Ectodermal cell (in vitro differentiated cells): ENCODE data around the gene ZCWPW1.

Source experiments
- H3K27ac ChIP-seq: 2 replicates; pipeline ENCODE4 v1.7.0; 2013; ENCODE audit warnings: mild to moderate bottlenecking, low read depth, low read length; ENCODE audit not compliant: insufficient read depth, poor library complexity, severe bottlenecking
- H3K27me3 ChIP-seq: 2 replicates; pipeline ENCODE4 v1.7.0; 2013; ENCODE audit warnings: mild to moderate bottlenecking, low read length; ENCODE audit not compliant: insufficient read depth, control insufficient read depth, poor library complexity, severe bottlenecking
- H3K36me3 ChIP-seq: one replicate; pipeline ENCODE4 v1.7.0; 2013; ENCODE audit warnings: low read length; ENCODE audit not compliant: control insufficient read depth, insufficient read depth
- H3K4me1 ChIP-seq: one replicate; pipeline ENCODE4 v1.7.0; 2013; ENCODE audit warnings: low read length; ENCODE audit not compliant: control insufficient read depth, insufficient read depth
- H3K4me3 ChIP-seq: 2 replicates; pipeline ENCODE4 v1.7.0; 2013; ENCODE audit warnings: low read depth, low read length, control low read depth; ENCODE audit not compliant: insufficient read depth
- H3K9me3 ChIP-seq: 2 replicates; pipeline ENCODE4 v1.7.0; 2013; ENCODE audit warnings: mild to moderate bottlenecking, low read length, moderate library complexity; ENCODE audit not compliant: control insufficient read depth
- WGBS, 2 experiments: methylation state at CpG; one replicate each; pipeline ENCODE4 v1.1.7; 2013; ENCODE audit warnings: missing lambda C conversion rate in 2 of 2; 5-methylcytosine and 5-hydroxymethylcytosine counted together

The ZCWPW1 gene

DNA sequence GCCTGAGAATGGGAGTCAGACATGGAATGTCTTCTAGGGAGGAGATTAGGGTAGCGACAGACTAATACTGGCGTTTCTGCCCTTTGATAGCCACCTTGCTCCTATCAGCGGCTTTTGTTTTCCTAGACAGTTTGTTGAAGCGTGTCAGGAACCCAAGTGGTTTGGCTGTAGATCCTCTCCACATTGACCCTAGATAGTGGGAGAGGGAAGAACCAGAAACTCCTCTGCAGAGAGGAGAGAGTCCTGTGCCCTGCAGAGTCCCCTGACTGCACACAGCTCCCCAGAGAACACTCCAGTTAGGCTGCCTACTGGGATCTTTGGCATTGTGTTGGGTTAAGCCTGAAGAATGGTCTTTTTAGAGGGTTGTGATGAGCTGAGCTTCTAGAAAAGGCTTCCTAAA lies 3.5 kb upstream of the ZCWPW1 start:
- H3K9me3 ChIP-seq = peaks cover 5% of the 10 kb centered on the region
- peak overlapping the region; percentile 18 for H3K4me3 ChIP-seq
- H3K36me3 ChIP-seq = peaks cover 21% of the 10 kb centered on the region
- peaks cover 21% of the 10 kb centered on the region for H3K4me1 ChIP-seq
- H3K27ac ChIP-seq = no peak overlapping the region
- peaks cover 6% of the 10 kb centered on the region for H3K27me3 ChIP-seq
- 89 to 90% methylated on average over 4 of the region's 4 CpGs for WGBS, 2 experiments

DNA sequence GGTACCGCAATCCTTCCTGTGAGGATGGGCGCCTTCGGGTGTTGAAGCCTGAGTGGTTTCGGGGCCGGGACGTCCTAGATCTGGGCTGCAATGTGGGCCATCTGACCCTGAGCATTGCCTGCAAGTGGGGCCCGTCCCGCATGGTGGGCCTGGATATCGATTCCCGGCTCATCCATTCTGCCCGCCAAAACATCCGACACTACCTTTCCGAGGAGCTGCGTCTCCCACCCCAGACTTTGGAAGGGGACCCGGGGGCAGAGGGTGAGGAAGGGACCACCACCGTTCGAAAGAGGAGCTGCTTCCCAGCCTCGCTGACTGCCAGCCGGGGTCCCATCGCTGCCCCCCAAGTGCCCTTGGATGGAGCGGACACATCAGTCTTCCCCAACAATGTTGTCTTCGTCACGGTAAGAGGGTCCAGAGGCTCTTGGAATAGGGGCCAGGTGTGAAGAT lies 2.8 kb upstream of the ZCWPW1 start:
- Histone ChIP-seq H3K4me3 (peak overlapping the region; percentile 91), H3K36me3 (peaks cover 21% of the 10 kb centered on the region), H3K9me3 (peaks cover 5% of the 10 kb centered on the region), H3K27ac (no peak overlapping the region), H3K4me1 (peaks cover 21% of the 10 kb centered on the region), H3K27me3 (peaks cover 6% of the 10 kb centered on the region)
- 94 to 95% methylated on average over 23 of the region's 23 CpGs for WGBS, 2 experiments

DNA sequence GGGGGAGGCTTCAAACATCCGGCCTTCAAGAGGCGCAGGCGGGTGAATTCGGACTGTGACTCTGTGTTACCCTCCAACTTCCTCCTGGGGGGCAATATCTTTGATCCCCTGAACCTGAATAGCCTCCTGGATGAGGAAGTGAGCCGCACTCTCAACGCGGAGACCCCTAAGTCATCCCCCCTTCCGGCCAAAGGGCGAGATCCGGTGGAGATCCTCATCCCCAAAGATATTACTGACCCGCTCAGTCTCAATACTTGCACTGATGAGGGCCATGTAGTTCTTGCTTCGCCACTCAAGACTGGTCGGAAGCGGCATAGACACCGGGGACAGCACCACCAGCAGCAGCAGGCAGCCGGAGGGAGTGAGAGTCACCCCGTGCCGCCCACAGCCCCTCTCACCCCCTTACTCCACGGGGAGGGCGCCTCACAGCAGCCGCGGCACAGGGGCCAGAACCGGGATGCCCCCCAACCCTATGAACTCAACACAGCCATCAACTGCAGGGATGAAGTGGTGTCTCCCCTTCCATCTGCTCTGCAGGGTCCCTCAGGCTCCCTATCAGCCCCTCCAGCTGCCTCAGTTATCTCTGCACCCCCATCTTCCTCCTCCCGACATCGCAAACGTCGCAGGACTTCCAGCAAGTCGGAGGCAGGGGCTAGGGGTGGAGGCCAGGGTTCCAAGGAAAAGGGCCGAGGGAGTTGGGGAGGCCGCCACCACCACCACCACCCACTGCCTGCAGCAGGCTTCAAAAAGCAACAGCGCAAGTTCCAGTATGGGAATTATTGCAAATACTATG lies 2.2 kb upstream of the ZCWPW1 start:
- peaks cover 21% of the 10 kb centered on the region for H3K4me1 ChIP-seq
- peak overlapping the region; percentile 91 for H3K4me3 ChIP-seq
- peak overlapping the region; percentile 98 for H3K27ac ChIP-seq
- H3K27me3 ChIP-seq = peaks cover 6% of the 10 kb centered on the region
- H3K36me3 ChIP-seq = peaks cover 21% of the 10 kb centered on the region
- 53 to 60% methylated on average over 31 of the region's 31 CpGs for WGBS, 2 experiments
- H3K9me3 ChIP-seq = peaks cover 5% of the 10 kb centered on the region

DNA sequence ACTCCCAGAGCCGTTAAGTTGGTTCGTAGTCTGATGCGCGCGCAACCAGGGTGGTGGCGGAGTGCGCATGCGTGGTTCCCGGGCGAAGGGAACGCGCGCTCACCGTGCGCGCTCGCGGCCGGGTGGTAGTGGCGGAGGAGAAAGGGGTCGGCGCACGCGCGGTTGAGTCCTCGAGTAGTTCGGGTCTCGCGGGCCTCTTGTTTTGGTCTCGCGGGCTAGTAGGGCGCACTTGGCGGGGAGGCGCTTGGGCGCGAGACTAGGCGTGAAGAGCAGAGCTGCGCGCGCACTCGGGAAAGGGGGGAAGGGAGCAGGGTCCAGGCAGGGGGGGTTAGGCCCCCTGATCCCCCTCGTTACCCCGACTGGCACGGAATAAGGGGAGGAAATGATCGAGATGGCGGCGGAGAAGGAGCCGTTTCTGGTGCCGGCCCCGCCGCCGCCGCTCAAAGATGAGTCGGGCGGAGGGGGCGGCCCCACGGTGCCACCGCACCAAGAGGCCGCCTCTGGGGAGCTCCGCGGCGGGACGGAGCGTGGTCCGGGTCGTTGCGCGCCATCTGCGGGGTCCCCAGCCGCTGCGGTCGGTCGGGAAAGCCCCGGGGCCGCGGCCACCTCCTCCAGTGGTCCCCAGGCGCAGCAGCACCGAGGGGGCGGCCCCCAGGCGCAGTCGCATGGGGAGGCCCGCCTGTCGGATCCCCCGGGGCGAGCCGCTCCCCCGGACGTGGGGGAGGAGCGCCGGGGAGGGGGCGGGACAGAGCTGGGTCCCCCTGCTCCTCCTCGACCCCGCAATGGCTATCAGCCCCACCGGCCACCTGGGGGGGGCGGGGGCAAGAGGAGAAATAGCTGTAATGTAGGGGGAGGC lies 1.4 kb upstream of the ZCWPW1 start, which contains the start of gene MEPCE:
Gene MEPCE (plus strand): TSS at position 195 of the 856 bp plus-strand sequence. CDS start 188 bp downstream, at position 383.
- Histone ChIP-seq H3K4me1 (peaks cover 21% of the 10 kb centered on the region), H3K36me3 (peaks cover 21% of the 10 kb centered on the region), H3K4me3 (peak within 1 kb of the TSS; percentile 91), H3K27me3 (peaks cover 10% of the 10 kb centered on the region), H3K27ac (peak within 1 kb of the TSS; percentile 98), H3K9me3 (peaks cover 5% of the 10 kb centered on the region)
- WGBS, 2 experiments = 1% methylated on average over 93 to 95 of the region's 95 CpGs

DNA sequence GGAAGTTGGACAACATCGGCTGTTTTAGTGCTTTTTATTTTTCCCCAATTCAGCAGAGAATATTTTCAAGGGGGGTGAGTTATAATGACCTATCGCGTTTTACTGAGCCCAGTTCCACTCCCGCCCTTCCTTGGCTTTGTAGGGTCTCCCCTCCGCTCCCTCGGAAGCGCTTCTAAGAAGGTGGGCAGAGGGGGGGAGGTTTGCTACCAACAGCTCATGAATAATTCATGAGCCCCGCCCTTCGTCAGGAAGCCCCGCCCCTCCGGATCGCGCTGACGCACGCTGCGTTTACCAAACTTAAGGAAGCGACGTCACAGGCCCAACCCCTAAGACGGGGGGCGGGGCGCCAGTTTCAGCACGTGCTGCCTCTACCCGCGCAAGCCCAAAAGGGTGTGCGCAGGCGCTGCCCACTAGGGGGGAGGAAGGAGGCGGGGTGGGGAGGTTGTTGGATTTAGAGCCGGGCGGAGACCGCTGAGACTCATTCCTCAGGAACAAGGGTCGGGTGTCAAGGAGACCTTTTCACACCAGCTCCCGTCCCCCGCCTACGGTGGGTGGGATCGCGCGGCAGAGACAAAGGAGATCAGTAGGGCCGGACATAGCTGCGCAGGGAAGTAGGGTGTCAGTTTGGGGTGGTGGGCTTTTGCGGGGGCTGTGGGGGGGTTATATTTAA lies 599 bp upstream of the ZCWPW1 start:
- peak overlapping the region; percentile 91 for H3K4me3 ChIP-seq
- peak overlapping the region; percentile 98 for H3K27ac ChIP-seq
- peaks cover 10% of the 10 kb centered on the region for H3K27me3 ChIP-seq
- H3K36me3 ChIP-seq = peaks cover 20% of the 10 kb centered on the region
- peaks cover 21% of the 10 kb centered on the region for H3K4me1 ChIP-seq
- peaks cover 5% of the 10 kb centered on the region for H3K9me3 ChIP-seq
- 0% methylated on average over 40 of the region's 40 CpGs for WGBS, 2 experiments

GRCh38 chr7:100427762-100428198 lies 723 bp downstream of the ZCWPW1 start:
- Histone ChIP-seq H3K4me3 (peak overlapping the region; percentile 57), H3K36me3 (peaks cover 7% of the 10 kb centered on the region), H3K4me1 (peaks cover 21% of the 10 kb centered on the region), H3K27me3 (peaks cover 10% of the 10 kb centered on the region), H3K9me3 (peaks cover 5% of the 10 kb centered on the region), H3K27ac (no peak overlapping the region)
- 70 to 72% methylated on average over 16 of the region's 16 CpGs for WGBS, 2 experiments

DNA sequence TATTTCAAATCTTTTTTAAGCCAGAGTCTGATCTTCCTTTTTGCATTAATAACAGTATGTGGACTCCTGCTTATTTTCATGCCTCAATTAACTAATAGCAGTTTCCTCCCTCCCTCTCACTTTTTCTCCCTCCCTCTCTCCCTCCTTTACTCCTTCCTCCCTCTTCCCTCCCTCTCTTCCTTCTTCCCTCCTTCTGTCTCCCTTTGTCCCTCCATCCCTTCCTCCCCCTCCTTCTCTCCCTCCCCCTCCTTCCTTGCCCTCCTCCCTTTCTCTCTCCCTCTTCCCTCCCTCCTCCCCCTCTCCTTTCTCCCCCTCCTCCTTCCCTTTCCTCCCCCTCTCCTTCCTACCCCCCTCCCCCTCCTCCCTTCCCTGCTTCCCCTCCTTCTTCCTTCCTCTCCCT lies 2.0 kb downstream of the ZCWPW1 start:
- no peaks in the 10 kb centered on the region for H3K36me3 ChIP-seq
- peaks cover 10% of the 10 kb centered on the region for H3K27me3 ChIP-seq
- peaks cover 5% of the 10 kb centered on the region for H3K9me3 ChIP-seq
- H3K4me1 ChIP-seq = peaks cover 12% of the 10 kb centered on the region
- no peak overlapping the region for H3K4me3 ChIP-seq
- no peak overlapping the region for H3K27ac ChIP-seq

DNA sequence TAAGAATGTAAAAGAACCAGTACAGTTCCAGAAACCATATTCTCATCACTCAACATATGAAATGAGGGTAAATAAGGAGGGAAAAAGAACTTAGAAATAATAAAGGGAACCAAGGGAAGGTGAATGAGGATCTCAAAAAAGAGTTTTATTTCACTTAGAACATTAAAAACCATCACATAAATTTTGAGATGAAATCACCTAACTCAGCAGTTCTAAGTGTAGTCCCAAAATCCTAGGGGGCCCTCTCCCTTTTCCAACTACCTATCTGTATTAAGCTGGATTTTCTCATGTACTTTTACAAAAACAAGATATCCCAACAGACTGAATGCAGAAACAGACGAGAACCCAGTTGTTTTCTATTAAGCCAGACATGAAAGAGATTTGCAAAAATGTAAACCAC lies 3.2 kb downstream of the ZCWPW1 start:
- Histone ChIP-seq H3K27ac (no peak overlapping the region), H3K9me3 (peaks cover 5% of the 10 kb centered on the region), H3K27me3 (peaks cover 10% of the 10 kb centered on the region), H3K4me3 (no peak overlapping the region), H3K4me1 (no peaks in the 10 kb centered on the region), H3K36me3 (no peaks in the 10 kb centered on the region)
- 22 to 40% methylated on average over 1 of the region's 1 CpG for WGBS, 2 experiments

- Histone ChIP-seq H3K27ac (no peak overlapping the region), H3K36me3 (no peaks in the 10 kb centered on the region), H3K9me3 (peaks cover 5% of the 10 kb centered on the region), H3K27me3 (peaks cover 10% of the 10 kb centered on the region), H3K4me1 (no peaks in the 10 kb centered on the region), H3K4me3 (no peak overlapping the region)
- 83 to 88% methylated on average over 6 of the region's 6 CpGs for WGBS, 2 experiments
Measured at GRCh38 chr7:100423315-100423714, 5.2 kb downstream of the ZCWPW1 start.
